Activated effector memory CD4-positive, alpha-beta T cell treated with anti-CD3 and anti-CD28 coated beads, Interleukin-2, amount 50 U/mL, for 16 hours (primary cell): ENCODE results near the gene SH3D19.
A peak's percentile ranks its signal among the peaks of the same experiment; 100 is the strongest.
"Not testable (repeated sequence)": the region's sequence is repeated elsewhere in the genome, so short reads cannot be mapped to it uniquely, and the experiment has no call there.

Experiments used
- DNase-seq: peaks from one replicate; pipeline ENCODE4 v3.0.0-alpha.2; 2020

SH3D19 gene

DNA sequence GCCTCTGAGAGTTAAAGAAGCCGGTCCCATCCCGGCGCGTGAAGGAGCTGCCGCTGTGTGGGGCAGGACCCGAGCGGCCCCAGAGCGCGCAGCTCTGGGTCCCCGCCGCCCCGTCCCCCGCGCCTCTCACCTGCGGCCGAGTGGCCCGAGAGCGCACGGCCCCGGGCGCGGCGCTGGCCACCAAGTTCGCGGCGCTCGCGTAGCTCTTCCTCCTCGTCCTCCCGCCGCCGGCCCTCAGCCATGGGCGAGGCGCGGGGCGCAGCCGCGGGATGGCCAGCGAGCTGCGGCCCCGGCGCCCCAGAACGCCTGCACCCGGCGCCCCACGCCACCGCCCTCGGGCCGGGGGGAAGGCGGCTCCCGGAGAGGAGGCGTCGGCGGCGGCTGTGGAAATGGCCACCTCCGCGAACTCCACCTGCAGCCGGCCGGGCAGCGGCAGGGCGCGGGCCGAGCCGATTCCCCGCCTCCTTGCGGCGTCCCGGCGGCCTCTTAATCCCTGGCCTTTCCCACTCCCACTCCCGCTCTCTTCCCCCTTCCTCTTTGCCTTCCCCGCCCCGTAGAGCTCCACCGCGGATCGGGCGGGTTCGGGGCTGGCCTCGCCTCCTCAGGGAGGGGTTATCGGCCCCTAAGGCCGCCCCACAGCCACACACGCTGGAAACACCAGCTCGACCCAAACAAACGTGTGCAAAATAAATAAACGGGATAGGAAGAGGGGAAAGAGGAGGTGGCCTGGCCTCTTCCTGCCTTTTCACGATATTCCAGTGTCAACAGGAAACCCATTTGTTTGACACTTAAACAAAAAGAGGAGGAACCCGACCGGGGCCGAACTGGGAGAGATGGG is at the start of gene SH3D19:
TSS of gene SH3D19 (minus strand) at position 495 of the 838 bp plus-strand sequence. CDS start at position 242, 253 bp downstream.
- no peak for DNase-seq

- DNase-seq = peak; percentile 89
Observed at GRCh38 chr4:151362404-151363164, 37.2 kb upstream of the SH3D19 start.

GRCh38 chr4:151361966-151362365 is 36.6 kb upstream of the SH3D19 start:
- no peak for DNase-seq

GRCh38 chr4:151361126-151361525 is 35.7 kb upstream of the SH3D19 start:
- no peak for DNase-seq

DNA sequence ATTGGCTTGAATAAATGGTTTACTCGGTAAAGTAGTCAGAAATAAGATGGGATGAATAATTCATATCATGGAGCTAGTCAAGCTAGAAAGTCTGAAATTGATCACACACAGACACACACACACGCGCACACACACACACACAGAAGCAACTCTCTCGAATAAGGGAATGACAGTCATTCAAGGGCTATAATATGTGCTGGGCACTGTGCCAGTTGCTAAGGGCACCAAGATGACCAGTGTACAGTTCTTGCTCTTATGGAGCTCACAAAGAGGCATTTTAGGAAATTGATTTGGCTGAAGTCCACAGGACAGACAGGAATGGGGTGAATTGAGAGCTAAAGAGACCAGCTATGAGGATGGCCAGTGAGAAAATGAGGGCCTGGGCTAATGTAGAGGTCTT is 34.2 kb upstream of the SH3D19 start:
- no peak for DNase-seq

DNA sequence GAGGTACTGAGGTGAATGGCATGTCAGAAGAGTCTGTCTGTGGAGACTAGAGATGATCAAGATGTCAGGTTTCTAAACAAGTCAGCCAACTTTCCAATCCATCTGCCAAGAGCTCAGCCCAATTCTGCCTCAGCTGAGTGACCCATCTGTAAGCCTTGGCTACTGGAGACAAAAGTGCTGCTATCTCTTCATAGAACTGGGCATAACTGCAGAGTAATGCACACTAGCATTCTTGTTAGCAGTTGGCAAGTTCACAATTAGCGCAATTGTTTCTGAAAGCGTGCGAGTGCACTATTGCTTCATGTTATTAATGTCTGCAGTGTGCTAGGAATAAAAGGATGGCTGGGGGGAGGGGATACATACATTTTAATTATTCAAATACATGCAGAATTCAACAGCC is 32.9 kb upstream of the SH3D19 start:
- no peak for DNase-seq

DNA sequence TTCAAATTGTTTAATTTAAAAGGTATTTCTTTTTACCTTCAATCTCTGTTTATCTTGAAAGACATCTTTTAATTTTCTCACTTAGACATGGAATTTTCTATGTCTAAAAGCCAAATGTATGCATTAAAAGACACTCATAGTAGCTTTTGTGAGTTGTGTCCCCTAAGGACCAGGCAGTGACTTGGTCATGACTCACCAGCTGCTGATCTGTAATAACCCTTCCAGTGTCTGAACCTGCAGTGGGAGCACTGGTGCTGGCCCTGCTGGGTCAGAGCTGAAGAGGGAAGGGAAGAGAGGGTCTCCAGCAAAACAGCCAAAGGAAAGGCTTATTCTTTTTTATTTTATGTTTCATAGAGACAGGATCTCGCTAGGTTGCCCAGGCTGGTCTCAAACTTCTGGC is 31.1 kb upstream of the SH3D19 start:
- DNase-seq = no peak

DNA sequence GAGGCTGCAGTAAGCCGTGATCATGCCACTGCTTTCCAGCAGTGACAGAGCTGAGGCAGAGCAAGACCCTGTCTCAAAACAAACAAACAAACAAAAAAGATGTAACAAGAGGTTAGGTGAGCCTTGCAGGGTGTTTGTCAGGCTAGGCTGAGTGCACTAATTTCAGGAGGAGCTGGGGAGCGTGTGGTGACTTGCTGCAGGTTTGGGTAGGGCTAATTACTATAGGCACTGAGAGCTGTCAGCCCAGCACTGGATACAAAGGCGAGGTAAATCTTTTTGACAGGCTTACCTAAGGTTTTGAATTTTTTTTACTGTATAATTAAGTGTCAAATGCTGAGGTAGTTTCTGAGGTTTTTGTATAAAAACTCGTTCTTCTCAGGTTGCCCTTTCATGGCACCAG is 29.8 kb upstream of the SH3D19 start:
- no peak for DNase-seq

GRCh38 chr4:151347490-151348235 is 22.3 kb upstream of the SH3D19 start:
- DNase-seq = no peak

DNA sequence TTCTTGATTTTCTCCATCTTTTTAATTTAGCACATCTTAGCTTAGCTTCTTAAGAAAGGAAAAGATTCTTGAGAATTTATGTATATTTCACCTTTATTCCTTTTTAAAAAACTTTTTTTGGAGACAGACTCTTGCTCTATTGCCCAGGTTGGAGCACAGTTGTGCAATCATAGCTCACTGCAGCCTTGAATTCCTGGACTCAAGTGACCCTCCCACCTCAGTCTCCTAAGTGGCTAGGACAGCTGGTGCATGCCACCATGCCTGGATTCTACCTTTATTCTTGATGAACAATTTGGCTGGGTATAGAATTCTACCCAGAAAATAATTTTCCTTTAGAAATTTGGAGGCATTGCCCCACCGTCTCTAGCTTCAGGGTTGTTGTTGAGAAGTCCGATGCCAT is 19.5 kb upstream of the SH3D19 start:
- DNase-seq = no peak

- no peak for DNase-seq
Observed at GRCh38 chr4:151340751-151341385, 15.5 kb upstream of the SH3D19 start.

DNA sequence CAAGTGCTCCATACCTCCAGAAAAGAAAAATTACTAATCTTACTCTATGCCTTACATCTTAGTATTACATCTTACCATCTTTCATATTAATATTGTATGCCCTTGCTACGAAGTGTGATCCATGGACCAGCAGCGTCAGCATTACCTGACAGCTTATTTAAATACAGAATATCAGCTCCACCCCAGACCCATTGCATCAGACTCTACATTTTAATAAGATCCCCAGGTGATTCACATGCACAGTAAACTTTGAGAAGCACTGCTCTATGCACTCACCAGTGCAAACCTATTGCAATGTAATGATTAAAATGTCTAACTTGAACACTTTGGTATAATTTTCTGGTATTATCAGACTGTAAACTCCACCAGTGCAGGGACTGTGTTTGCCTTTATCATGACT is 14.1 kb upstream of the SH3D19 start:
- no peak for DNase-seq

DNA sequence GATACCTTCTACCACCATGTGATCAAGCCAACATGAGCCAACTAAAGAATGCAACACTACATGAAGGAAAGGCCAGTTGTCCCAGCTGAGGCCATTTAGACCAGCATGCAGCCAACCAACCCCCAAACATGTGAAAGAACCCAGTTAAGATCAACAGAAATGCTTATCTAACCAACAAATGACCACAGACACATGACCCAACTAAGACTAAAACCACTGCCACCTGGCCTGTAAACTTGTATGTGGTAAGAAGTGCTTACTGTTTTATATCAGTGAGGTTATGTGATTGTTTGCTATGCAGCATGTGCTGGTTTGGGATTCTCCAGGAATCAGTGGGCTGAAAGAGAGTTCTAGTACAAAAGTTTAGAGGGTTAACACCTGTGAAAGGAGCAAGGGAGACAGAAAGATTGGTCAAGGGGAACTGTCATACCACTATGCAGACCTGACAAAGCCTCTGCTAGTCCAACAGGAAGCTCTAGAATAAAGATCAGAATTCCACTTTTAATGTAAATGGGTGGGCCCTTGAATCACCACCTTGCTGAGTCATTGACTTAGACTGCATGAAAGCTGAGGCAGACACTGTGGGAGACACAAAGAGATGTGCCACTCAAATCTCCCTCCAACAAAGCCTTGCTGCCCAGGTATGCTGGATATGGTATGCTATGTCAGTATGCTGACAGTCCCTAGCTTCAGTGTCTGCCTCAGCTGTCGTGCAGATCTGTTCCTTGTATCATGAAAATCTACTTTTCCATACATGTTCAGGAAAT is 6.1 kb upstream of the SH3D19 start:
- DNase-seq = no peak

GRCh38 chr4:151329217-151330007 is 4.0 kb upstream of the SH3D19 start:
- no peak for DNase-seq

GRCh38 chr4:151325949-151326246 is 493 bp upstream of the SH3D19 start:
- no peak for DNase-seq

DNA sequence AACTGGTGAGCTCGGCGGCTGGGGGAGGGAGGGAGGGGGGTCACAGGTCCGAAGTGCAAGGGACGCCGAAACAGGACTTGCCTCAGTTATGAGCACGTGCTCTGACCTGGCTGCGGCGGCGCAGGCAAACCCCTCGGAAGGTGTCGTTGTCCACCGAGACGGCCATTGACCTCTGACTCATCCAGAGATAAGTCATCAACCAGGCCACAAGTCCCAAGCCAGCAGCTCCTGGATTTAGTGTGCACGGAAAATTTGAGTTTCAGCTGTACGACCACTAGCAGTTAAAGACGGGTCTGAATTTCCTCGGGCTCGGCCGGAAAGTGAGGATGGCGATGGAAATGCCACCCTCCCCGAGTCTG is 674 bp downstream of the SH3D19 start:
- DNase-seq = no peak

GRCh38 chr4:151324124-151324751 is 1.2 kb downstream of the SH3D19 start:
- no peak for DNase-seq

GRCh38 chr4:151323667-151324066 is 1.7 kb downstream of the SH3D19 start:
- DNase-seq = no peak

DNA sequence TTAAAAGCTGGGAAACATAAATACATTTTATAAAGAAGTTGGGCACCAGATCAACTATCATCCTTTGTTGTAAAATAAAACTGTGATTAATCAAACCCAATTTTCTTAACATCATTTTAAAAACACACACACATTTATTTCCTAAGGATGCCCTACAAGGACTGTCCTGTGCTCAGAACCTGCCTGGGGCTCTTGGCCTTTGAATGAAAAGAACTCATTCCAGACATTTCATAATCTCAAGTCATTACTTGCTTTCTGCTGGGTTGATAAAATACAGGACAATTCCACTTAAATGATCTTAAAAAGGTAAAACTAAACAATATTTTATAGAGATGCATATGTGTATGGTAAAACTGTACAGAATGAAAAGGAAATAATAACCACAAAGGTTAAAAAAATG is 2.8 kb downstream of the SH3D19 start:
- DNase-seq = no peak

DNA sequence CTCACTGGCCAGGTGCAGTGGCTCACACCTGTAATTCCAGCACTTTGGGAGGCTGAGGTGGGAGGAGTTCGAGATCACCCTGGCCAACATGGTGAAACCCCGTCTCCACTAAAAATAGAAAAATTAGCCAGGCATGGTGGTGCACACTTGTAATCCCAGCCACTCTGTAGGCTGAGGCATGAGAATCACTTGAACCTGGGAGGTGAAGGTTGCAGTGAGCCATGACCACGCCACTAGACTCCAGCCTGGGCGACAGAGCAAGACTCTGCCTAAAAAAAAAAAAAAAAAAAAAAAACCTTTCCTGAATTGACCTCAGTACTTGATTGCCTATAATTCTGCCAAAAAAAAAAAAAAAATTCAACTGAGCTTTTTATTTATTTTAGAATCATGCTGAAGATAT is 3.2 kb downstream of the SH3D19 start:
- DNase-seq = not testable (repeated sequence)

DNA sequence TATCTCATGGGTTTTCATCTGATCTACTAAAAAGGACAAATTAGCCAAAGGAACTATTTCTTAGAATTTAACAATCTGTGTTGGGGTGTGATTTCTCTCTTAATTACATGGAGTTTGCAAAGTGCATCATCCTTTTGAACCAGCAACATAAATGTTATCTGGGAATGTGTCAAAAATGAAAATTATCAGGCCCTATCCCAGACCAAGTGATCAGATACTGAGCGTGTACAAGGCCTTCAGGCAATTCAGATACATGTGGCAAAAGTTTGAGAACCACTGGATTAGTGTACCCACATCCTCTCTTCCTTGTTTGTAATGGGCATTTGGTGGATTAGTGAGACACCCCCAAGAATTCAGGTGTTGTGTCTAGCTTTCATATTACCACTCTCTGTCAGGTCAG is 3.8 kb downstream of the SH3D19 start:
- no peak for DNase-seq
